ENCODE measurements around the gene RNF214.

RNF214 gene

GRCh38 chr11:117333917-117334316 is 101.4 kb downstream of the RNF214 start:
- no peak for DNase-seq (ENCODE audit: low read depth in 1 of 2, low spot score in 1 of 2)
- no peak for TF ChIP-seq JUND (IDR thresholded peaks at IDR 0.05; ENCODE audit: low read depth)
- in situ Hi-C loops (cut with HindIII; ENCODE audit: low pct_unique_long_range_greater_than_20kb, low sequenced_read_pairs) = no loop called here

GRCh38 chr11:117334896-117335295 is 102.4 kb downstream of the RNF214 start:
- TF ChIP-seq JUND (IDR thresholded peaks at IDR 0.05; ENCODE audit: low read depth) = no peak
- in situ Hi-C loops (cut with HindIII; ENCODE audit: low pct_unique_long_range_greater_than_20kb, low sequenced_read_pairs) = no loop called here
- DNase-seq (ENCODE audit: low read depth in 1 of 2, low spot score in 1 of 2) = no peak

GRCh38 chr11:117335399-117335798 is 102.9 kb downstream of the RNF214 start:
- DNase-seq (ENCODE audit: low read depth in 1 of 2, low spot score in 1 of 2) = no peak
- no peak for TF ChIP-seq JUND (IDR thresholded peaks at IDR 0.05; ENCODE audit: low read depth)
- in situ Hi-C loops (cut with HindIII; ENCODE audit: low pct_unique_long_range_greater_than_20kb, low sequenced_read_pairs) = no loop called here
